HG03135 (cell line): ENCODE data around the gene MBP.

Experiments used
- ATAC-seq: cut with Tn5 transposase; IDR thresholded peaks from one replicate; pipeline ENCODE4 v1.9.1; 2021; ENCODE audit warnings: mild to moderate bottlenecking, moderate library complexity; ENCODE audit not compliant: unreplicated experiment

Gene MBP

GRCh38 chr18:77087393-77088141 is 45.0 kb downstream of the MBP start:
- no peak for ATAC-seq

DNA sequence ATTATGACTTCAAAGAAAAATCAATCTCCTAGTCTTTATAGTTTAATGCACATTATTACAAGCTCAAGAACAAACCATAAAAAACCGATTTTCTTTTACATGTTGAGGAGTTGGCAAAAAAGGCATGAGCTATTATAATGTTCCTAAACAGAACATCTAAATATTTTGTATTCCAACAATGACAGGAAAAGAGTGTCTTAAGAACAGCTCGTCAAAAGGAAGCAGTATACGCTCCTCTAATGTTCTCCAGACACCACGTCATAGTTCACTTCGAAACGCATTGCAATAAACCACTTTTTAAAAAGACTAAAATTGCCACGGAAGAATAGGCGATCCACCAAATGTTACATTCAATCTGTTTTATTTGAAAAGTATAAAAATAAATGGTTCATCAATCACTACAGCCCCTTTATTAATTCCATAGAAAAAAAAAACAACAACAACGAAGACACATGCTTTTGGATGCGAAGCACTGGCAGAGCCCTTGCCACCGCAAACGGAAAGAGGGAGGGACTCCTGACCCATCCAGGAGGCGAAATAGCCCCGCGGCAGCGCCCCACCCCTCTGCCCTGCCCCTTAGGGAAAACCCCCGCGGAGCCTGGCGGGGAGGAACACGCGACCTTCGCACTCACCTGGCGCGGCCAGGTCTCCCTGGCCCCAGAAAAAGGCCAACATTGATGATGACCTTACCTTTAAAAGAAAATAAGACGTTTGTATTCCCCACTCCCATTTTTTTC is 45.8 kb downstream of the MBP start:
- ATAC-seq, result no peak

DNA sequence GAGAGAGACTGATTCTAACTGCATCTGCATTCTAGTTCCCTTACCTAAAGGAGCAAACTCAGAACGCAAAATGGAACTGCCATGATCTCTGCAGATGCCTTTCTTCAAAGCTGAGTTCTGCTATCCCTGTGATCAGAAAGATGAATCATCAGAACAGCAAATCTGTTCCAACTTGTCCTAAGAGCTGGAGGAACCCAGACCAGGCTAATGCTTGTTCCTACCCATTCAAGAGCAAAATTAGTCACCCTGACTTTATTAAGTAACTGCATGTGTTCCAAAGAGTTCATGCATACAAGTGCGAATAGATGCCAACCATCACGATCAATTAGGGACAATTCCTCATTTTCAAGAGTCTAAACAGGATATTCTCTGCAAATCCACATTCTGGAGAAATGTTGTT is 46.5 kb downstream of the MBP start:
- no peak for ATAC-seq

- ATAC-seq, result no peak
These were observed 47.9 kb downstream of the MBP start for GRCh38 chr18:77084688-77085035.

DNA sequence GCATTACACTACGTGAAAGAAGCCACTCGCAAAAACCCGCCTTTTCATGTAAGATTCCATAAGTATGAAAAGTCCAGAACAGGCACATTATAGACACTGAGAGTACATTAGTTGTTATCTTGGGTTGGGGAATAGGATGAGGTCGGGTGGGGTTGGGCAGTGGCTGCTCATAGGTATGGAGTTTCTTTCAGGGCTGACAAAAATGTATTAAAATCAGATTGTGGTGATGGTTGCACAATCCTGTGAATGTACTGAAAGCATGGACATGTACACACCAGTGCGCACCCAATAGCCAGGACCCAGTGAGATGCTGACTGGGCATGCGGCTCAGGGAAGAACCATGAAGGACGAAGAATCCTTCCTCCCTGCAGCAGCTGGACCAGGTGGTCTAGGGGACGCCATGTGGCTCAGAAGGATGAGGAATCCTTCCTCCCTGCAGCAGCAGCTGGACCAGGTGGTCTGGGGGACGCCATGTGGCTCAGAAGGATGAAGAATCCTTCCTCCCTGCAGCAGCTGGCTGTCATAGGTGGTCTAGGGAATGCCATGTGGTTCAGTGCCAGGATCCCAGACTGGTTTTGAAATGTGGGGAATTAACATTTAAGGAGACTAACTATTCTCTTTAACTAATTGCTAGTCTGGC is 50.1 kb downstream of the MBP start:
- ATAC-seq, result no peak

DNA sequence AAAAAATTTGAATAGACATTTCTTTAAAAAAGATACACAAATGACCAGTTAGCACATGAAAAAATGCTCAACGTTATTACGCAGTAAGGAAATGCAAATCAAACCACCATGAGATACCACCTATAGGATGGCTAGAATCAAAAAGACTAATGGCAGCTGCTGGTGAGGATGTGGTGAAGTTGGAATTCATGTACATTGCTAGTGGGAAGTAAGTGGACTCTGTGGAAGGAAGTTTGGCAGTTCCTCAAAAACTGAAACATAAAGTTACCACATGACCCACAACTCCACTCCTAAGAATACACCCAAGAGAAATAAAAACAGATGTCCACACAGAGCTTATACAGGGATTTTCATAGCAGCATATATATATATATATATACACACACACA is 51.2 kb downstream of the MBP start:
- no peak for ATAC-seq

DNA sequence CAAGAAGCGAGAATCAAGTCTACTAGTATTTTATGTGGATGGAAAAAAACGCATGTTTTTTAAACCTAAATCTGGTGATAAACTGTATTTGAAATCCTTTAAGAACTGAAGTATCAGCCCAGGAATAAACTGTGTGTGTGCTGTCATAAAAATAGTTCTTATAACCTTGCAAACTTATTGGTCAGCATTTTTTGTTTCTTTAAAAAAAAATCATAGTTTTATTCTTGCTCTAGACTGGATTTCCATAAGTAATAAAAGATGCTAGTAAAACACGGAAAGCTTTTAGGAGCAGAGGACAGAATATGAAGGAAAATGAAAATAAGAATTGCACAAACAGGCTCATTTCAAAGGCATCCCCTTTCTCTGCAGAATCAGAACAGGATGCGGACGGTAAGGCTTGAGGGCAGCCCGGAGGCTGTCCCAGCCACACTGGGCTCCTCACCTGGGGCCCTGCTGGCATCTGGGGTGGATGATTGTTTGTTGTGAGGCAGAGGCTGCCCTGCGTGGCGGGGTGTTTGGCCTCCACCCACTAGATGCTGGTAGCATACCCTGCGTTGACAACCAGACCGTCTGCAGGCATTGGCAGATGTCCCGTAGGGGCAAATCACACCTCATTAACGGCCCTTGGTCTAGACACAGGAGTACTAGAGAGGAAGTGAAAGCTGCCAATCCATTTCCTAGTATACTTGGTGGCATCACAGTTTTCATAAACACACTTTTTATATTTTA is 52.5 kb downstream of the MBP start:
- ATAC-seq, result peak; percentile 79

DNA sequence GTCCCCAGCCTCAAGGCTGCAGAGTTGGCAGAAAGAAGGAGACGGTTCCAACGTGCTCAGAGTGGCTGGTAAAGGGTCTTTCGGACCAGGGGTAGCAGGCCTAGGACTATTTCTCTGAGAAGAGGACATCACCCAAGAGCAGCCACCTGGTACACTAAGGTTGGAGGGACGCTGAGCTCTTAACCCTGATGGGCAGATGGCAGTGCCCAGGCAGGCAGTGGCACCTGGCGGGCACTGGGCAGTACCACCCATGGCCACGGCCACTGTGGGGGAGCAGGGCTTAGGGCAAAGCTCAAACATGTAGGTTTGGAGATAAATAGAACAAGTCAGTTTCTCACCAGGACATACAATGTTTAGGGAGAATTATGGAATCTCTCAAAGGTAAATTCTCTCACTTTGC is 53.5 kb downstream of the MBP start:
- no peak for ATAC-seq

GRCh38 chr18:77078690-77079070 is 53.9 kb downstream of the MBP start:
- ATAC-seq, result no peak

DNA sequence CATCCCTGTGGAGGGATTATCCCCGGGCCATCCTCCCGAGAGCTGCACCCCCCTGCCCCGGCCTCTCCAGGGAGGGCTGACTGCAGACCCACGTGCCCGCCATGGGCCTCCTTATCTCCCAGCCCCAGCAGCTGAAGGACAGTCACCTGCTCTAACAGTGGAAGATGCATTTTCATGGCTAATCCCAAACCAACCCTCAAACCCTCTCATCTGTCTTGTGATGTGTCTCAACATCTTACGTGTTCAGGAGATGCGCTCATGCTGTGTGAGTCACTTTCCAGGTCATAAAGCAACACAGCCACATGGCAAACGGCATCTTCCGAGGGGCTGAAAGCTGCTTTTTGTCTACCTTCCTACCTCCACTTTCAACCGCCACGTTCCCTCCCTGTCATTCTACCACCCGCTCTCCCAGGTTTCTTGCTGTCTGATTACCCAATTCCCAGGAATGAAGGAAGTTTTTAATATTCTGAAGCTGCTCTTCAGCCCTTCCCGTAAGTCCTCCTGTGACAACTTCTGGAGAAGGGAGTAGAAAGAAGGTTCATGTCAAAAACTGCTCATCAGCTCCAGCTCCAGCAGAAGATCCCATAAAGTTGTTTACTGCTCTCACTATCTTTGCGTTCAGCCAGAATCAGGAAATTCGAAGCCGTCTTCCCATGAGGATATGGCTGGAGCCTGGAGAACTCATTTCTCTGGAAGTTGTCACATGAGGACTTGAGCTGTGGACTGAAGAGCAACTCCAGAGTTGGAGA is 54.5 kb downstream of the MBP start:
- no peak for ATAC-seq

DNA sequence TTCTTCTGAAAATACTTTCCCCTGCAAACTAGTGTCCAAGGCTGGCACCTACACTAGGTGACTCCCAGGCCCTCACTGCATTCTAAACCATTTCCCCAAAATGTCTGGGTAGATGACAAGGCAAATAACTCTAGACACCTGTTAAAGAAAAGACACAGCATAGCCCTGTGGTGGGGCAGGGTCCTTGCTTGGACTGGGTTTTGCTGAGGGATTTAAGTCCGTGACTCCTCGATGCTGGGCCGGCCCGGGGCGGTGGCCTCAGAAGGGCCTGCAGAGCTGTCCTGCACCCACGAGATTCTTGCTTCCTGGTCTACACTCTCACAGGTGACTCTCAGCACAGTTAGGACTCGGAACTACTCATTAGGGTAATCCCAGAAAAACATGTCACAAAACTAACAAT is 55.2 kb downstream of the MBP start:
- ATAC-seq, result no peak

GRCh38 chr18:77076111-77076510 is 56.5 kb downstream of the MBP start:
- no peak for ATAC-seq

DNA sequence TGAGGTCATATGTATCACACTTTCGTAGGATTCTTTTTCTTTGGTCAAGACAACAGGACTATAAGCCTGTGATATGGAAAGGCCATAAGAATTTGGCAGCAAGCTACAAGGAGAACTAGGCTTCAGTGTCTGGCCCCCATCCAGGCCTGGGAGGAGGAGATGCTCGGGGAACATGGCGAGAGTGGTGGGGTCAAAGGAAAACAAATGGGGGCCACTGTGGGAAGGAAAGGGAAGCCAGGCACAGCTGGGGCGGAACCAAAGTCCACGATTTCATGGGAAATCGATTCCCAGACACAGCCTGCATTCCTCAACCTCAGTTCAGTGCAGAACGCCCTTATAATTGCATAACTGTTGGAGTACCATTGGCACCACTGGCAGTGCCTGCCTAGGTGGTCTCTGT is 58.2 kb downstream of the MBP start:
- no peak for ATAC-seq

- no peak for ATAC-seq
These were observed 59.1 kb downstream of the MBP start for GRCh38 chr18:77073336-77074093.

DNA sequence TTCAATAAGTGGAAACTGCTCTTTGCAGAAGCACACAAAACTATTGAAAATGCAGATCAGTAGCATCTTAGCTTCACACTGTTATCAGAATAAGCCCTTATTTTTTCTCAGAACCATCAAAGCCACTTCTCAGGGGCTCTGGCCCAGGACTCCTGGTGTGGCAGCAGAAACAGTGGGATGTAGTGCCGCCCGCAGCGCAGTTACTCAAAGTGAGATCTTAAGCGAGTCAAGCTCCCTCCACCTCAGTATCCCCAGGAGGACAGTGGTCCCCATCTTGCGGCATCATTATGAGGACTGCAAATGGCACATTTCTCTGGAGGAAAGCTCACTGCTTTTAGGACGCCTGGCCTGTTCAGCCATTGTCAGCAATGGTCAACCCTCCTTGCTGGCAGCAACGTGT is 60.0 kb downstream of the MBP start:
- no peak for ATAC-seq

GRCh38 chr18:77071711-77072292 is 60.8 kb downstream of the MBP start:
- ATAC-seq, result no peak

- no peak for ATAC-seq
These were observed 61.5 kb downstream of the MBP start for GRCh38 chr18:77071061-77071460.

- ATAC-seq, result no peak
These were observed 62.0 kb downstream of the MBP start for GRCh38 chr18:77070627-77071026.

DNA sequence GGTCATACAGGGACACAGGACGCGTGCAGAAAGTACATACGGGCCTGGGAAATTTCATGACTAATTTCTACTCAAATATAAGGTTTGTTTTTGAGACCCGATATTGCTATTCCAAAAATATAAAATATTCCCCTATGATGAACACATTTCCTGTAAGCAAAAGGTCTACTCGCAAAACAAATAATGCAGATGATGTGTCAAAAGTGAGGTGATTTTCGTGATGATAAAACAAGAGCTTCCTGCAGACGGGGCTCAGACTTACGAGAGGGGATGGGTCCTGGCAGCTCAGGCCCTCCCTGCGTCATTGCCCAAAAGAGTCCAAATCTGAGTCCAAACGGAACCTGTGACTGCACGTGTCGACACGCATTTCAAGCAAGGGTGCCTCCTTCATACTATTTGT is 62.7 kb downstream of the MBP start:
- no peak for ATAC-seq

DNA sequence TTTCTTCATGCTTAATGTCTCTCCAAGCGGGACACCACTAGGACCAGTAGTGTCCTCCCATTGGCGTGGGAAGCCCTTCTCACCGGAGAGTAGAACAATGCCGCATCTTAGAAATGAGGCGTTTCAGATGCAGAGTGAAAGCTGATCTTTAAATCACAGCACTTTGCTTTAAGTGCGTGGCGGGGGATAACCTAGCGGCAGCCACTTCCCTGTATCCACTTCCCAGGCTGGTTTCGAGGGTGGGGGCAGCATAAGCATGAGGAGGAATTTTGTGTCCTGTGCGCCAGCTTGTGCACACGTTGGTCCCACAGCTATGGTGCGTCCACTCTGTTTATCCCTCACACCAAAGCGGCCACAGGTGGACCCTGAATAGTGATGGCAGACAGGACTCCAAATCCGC is 63.1 kb downstream of the MBP start:
- no peak for ATAC-seq
